Mucosa of descending colon (tissue), 3 donors: ENCODE measurements around the gene SCFD2. TPM values are rescaled to one million over a fixed set of nuclear protein-coding genes. Genes with fewer than 3 reads are reported as not detected.
"Not testable (repeated sequence)": the region's sequence is repeated elsewhere in the genome, so short reads cannot be mapped to it uniquely, and the experiment has no call there.

Experiments used
- ATAC-seq: fragments of 200-7000 bp; cut with Tn5 transposase; one replicate; pipeline ENCODE4 v1.9.1; 2020; ENCODE audit warnings: mild to moderate bottlenecking, moderate library complexity
- DNase-seq, 3 donors: peaks; one replicate each; pipeline ENCODE4 v3.0.0-alpha.2; 2020
- H3K36me3 ChIP-seq: fragments of 200-600 bp; one replicate; pipeline ENCODE4 v1.8.0; 2021; ENCODE audit warnings: low read depth, mild to moderate bottlenecking
- H3K4me1 ChIP-seq: fragments of 200-600 bp; one replicate; pipeline ENCODE4 v1.8.0; 2021; ENCODE audit warnings: low read depth, mild to moderate bottlenecking
- H3K4me3 ChIP-seq: fragments of 200-600 bp; one replicate; pipeline ENCODE4 v1.8.0; 2021; ENCODE audit warnings: mild to moderate bottlenecking
- H3K9me3 ChIP-seq: fragments of 200-600 bp; one replicate; pipeline ENCODE4 v1.8.0; 2021; ENCODE audit warnings: mild to moderate bottlenecking
- CTCF ChIP-seq: fragments of 200-600 bp; IDR thresholded peaks from one replicate; pipeline ENCODE4 v1.8.0; 2022; ENCODE audit warnings: antibody characterized with exemption, mild to moderate bottlenecking
- intact Hi-C, 2 donors: fragments of 100-400 bp; cut with DNase I in 1 of 2; cut with micrococcal nuclease in 1 of 2; formaldehyde crosslinking; loops; one replicate each; pipeline versions ENCODE4 v1.11.0 to v1.11.1; 2022; cut with DNase I, micrococcal nuclease
- total RNA-seq, 3 donors: library from RNA; stranded (reverse); fragmentation: NEBNext Ultra II Directional in 2 of 3; extraction: Animal tissue kit (Norgen Biotek cat#: 25700) in 2 of 3; gene quantifications; one replicate each; pipeline versions ENCODE4 v1.2.1 to v1.2.4, GENCODE V29; 2021 to 2023
- donor health status: DM: no; HTN: no; CAD: no; lungs with moderate emphysema.
- donor health status: DM: no; HTN: no; CAD: no.
- donor health status: DM: no; HTN: yes; CAD: no.

Gene SCFD2
- total RNA-seq, 3 donors from 2014 or later: 11.7 to 17.2 (median 16.0) TPM

DNA sequence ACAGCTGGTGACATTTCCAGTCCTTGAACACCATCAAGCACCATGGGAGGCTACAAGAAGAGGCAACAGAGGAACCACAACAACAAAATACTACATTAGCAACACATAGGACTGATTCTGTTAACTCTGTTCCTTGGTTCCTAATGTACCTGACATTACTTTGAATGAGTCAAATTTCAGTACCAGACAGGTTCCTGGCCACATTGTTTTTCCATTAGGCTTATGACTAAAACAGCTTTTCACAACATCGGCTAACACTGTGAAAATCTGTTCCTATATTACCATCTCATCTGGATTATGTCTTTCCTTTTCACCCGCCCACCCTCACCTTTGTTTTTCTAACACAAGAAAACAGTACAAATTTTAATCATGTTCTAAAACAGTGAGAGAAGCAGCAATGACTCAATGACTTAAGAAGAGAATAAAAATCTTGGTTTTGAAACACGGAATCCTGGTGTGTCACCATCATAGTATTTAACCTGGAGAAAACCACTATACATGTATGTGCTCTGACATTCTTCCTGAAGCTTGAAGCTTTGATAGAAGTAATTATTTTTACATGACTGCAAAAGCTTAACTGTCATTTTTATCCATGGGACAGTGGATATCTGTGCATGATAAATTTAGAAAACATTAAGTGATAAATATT lies 143.9 kb downstream of the SCFD2 start:
- Histone ChIP-seq H3K4me3 (no peak overlapping the region), H3K9me3 (no peaks in the 10 kb centered on the region), H3K36me3 (no peaks in the 10 kb centered on the region), H3K4me1 (no peaks in the 10 kb centered on the region)
- intact Hi-C loops: no loop called here
- ATAC-seq: no peak
- TF ChIP-seq CTCF: no peak
- DNase-seq: no peak

- H3K4me3 ChIP-seq, ATAC-seq, H3K36me3 ChIP-seq, H3K4me1 ChIP-seq, DNase-seq, H3K9me3 ChIP-seq, intact Hi-C loops: not testable (repeated sequence)
These were observed 146.7 kb downstream of the SCFD2 start for GRCh38 chr4:53219148-53219547.

DNA sequence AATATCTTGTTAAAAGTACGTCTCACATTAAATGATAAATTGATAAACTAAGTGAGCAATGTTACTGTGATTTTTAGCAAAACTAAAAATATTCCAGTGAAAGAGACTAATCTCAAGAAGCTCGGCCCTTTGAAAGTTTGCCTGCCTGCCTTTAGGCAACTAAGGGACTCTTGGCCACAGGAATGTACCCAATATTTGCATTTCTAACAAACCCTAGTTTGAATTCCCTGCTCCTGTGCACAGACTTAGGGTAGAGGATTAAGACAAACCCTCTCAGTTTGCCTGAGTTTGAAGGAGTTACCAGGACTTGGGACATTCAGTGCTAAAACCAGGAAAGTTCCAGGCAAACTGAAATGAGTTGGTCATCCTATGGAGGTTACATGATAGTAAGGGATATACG lies 157.1 kb downstream of the SCFD2 start:
- Histone ChIP-seq H3K4me1 (no peaks in the 10 kb centered on the region), H3K4me3 (no peak overlapping the region), H3K36me3 (no peaks in the 10 kb centered on the region), H3K9me3 (no peaks in the 10 kb centered on the region)
- DNase-seq (no peak), ATAC-seq (no peak)
- no peak for TF ChIP-seq CTCF
- intact Hi-C loops: no loop called here

DNA sequence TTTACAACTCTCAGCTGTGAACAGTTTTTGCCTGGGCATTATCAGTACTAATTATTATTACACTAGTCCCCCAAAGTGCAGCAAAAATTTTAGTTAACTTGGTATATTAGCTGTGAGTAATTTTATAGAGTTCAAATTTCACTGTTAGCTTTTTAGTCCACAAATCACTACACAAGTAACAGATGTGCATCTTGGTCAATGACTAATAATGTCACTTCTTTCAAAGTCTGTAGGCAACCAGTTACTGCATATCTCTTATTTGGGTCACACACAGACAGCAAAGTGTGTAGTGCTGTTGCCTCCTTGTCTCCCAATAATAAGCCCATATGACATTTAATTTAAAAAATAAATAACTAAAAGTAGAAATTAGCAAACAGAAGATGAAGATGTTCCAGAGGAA lies 159.9 kb downstream of the SCFD2 start:
- ATAC-seq (no peak), DNase-seq (no peak)
- intact Hi-C loops: no loop called here
- no peaks in the 10 kb centered on the region for H3K36me3 ChIP-seq
- no peaks in the 10 kb centered on the region for H3K9me3 ChIP-seq
- no peak overlapping the region for H3K4me3 ChIP-seq
- no peaks in the 10 kb centered on the region for H3K4me1 ChIP-seq
- no peak for TF ChIP-seq CTCF

DNA sequence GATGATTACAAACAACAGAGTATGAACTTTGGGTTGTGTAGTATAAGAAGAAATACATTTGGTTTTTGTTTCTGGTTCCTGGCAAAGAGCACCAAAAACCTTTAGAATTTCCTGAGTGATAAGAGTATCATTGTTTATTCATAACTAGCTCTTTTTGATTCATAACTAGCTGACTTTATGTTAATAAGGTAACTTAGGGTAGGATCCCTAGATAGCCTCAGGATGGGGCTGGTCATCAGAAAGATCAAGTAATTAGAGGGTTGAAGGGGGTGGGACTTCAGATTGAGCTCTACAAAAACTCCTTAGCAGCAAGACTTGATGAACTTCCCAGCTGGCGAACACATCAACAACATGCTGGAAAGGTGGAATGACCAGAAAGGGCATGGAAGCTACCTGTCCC lies 166.5 kb downstream of the SCFD2 start:
- Histone ChIP-seq H3K4me1 (no peaks in the 10 kb centered on the region), H3K9me3 (no peaks in the 10 kb centered on the region), H3K36me3 (no peaks in the 10 kb centered on the region), H3K4me3 (no peak overlapping the region)
- no peak for TF ChIP-seq CTCF
- ATAC-seq (no peak), DNase-seq (no peak)
- intact Hi-C loops: loop anchor here (10.0 kb wide), 1 partner anchor 1025 kb away; the partner anchor contains the start of gene PDGFRA (in 2 of the 2)

GRCh38 chr4:53197772-53198142 lies 168.1 kb downstream of the SCFD2 start:
- intact Hi-C loops: loop anchor here (10.0 kb wide), 1 partner anchor 1027 kb away; the partner anchor contains the start of gene PDGFRA (in 2 of the 2)

More at GRCh38 chr4:53197772-53198142, 168.1 kb downstream of the SCFD2 start:
- Histone ChIP-seq H3K9me3 (no peaks in the 10 kb centered on the region), H3K4me1 (no peaks in the 10 kb centered on the region), H3K36me3 (no peaks in the 10 kb centered on the region), H3K4me3 (no peak overlapping the region)
- no peak for TF ChIP-seq CTCF
- ATAC-seq (no peak), DNase-seq (no peak)
